ENCODE results near the gene PMEPA1.

- peak; percentile 58 to 61 for TF ChIP-seq POLR2A (IDR thresholded peaks at IDR 0.05)
- peak in 2 of 4 donors; percentile 30 to 55 for TF ChIP-seq EP300 (IDR thresholded peaks at IDR 0.05)
Observed at GRCh38 chr20:57709823-57710799, at the start of gene PMEPA1.
